ENCODE data around the gene HEATR5B. TPM values are rescaled to one million over a fixed set of nuclear protein-coding genes. Genes with fewer than 3 reads are reported as not detected.

Gene HEATR5B
- total and polyA plus RNA-seq, 9 of the 15 experiments (the other 6 are each of a cell fraction or from before 2014, with no cell fraction given) = 4.2 to 21.7 (median 12.2) TPM

DNA sequence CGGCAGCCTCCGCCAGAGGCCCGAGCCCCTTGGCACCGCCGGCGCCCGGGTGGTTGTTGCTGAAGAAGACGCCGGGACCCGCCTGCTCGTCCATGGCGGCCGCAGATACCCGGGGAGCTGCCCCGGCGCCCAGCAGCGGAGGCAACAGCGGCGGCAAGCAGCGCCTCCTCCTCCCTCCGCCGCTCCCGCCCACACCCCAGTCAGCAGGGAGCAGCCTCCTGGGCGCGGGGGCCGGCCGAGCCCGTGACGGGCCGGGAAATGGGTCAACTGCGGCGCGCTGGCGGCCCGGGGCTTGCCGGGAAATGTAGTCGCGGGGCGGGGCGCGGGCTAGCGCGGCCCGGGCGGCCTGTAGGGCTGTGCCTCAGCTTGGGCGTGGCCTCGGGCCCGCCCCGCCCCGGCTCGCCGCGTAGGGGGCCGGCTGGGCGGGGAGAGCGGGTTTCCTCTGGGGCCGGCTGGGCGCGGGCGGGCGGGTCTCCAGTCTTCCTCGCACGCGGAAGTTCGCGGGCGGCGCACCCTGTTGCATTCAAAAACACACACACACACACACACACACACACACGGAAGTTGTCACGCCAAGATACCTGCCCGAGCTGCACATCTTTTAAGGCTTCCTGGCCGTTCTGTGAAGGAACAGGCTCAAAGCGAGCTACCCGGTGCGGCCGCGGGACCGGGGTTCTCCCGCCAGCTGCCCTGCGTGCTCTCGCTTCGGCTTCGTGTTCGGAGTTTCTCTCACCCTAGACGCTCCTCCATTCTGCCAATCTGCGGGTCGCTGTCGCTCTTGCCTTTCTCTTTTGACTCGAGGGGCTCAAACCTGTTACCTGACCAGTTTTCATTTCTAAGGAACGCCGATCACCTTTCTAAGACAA, 117.6 kb downstream of the HEATR5B start, which contains the start of gene STRN (continued):
- TF ChIP-seq NONO (IDR thresholded peaks at IDR 0.05; ENCODE audit: low read depth in 2 of 2, low read length in 1 of 2) = peak; percentile 19 to 57; a peak in 1 of 4 replicates
- no peak for TF ChIP-seq KLF1 (tag; IDR thresholded peaks at IDR 0.05)
- TF ChIP-seq, protein P1, sequence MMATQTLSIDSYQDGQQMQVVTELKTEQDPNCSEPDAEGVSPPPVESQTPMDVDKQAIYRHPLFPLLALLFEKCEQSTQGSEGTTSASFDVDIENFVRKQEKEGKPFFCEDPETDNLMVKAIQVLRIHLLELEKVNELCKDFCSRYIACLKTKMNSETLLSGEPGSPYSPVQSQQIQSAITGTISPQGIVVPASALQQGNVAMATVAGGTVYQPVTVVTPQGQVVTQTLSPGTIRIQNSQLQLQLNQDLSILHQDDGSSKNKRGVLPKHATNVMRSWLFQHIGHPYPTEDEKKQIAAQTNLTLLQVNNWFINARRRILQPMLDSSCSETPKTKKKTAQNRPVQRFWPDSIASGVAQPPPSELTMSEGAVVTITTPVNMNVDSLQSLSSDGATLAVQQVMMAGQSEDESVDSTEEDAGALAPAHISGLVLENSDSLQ (IDR thresholded peaks at IDR 0.05) = no peak
- no peak for TF ChIP-seq ZNF589 (CRISPR knock-in tag; IDR thresholded peaks at IDR 0.05; ENCODE audit: low read depth)
- TF ChIP-seq ARNT (IDR thresholded peaks at IDR 0.05) = peak in 1 of 2 experiments; percentile 34; a peak in 1 of 4 replicates
- TF ChIP-seq ZNF696 (CRISPR knock-in tag; conservative IDR thresholded peaks at IDR 0.05) = no peak
- 0 out of 2 replicates have a peak, but pooled peaks have one; percentile 18 for TF ChIP-seq CBFB (CRISPR knock-in tag; IDR thresholded peaks at IDR 0.05)
- TF ChIP-seq, protein P2, sequence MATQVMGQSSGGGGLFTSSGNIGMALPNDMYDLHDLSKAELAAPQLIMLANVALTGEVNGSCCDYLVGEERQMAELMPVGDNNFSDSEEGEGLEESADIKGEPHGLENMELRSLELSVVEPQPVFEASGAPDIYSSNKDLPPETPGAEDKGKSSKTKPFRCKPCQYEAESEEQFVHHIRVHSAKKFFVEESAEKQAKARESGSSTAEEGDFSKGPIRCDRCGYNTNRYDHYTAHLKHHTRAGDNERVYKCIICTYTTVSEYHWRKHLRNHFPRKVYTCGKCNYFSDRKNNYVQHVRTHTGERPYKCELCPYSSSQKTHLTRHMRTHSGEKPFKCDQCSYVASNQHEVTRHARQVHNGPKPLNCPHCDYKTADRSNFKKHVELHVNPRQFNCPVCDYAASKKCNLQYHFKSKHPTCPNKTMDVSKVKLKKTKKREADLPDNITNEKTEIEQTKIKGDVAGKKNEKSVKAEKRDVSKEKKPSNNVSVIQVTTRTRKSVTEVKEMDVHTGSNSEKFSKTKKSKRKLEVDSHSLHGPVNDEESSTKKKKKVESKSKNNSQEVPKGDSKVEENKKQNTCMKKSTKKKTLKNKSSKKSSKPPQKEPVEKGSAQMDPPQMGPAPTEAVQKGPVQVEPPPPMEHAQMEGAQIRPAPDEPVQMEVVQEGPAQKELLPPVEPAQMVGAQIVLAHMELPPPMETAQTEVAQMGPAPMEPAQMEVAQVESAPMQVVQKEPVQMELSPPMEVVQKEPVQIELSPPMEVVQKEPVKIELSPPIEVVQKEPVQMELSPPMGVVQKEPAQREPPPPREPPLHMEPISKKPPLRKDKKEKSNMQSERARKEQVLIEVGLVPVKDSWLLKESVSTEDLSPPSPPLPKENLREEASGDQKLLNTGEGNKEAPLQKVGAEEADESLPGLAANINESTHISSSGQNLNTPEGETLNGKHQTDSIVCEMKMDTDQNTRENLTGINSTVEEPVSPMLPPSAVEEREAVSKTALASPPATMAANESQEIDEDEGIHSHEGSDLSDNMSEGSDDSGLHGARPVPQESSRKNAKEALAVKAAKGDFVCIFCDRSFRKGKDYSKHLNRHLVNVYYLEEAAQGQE (IDR thresholded peaks at IDR 0.05; ENCODE audit: borderline replicate concordance) = peak; percentile 67
- TF ChIP-seq, protein P2 (CRISPR knock-in tag; IDR thresholded peaks at IDR 0.05; ENCODE audit: low read depth) = no peak
- peak in 1 of 2 experiments; percentile 51; a peak in 1 of 4 replicates for TF ChIP-seq TRIM24 (IDR thresholded peaks at IDR 0.05)
- TF ChIP-seq JUNB (CRISPR knock-in tag; conservative IDR thresholded peaks at IDR 0.05) = no peak
- TF ChIP-seq HDAC1 (IDR thresholded peaks at IDR 0.05) = peak in 1 of 2 experiments; percentile 83; a peak in 2 of 4 replicates
- TF ChIP-seq ZKSCAN1 (IDR thresholded peaks at IDR 0.05; ENCODE audit: low read depth, low read length) = no peak
- TF ChIP-seq SRSF9 (IDR thresholded peaks at IDR 0.05; ENCODE audit: borderline replicate concordance, low read depth, low read length) = no peak
- TF ChIP-seq, protein P3, sequence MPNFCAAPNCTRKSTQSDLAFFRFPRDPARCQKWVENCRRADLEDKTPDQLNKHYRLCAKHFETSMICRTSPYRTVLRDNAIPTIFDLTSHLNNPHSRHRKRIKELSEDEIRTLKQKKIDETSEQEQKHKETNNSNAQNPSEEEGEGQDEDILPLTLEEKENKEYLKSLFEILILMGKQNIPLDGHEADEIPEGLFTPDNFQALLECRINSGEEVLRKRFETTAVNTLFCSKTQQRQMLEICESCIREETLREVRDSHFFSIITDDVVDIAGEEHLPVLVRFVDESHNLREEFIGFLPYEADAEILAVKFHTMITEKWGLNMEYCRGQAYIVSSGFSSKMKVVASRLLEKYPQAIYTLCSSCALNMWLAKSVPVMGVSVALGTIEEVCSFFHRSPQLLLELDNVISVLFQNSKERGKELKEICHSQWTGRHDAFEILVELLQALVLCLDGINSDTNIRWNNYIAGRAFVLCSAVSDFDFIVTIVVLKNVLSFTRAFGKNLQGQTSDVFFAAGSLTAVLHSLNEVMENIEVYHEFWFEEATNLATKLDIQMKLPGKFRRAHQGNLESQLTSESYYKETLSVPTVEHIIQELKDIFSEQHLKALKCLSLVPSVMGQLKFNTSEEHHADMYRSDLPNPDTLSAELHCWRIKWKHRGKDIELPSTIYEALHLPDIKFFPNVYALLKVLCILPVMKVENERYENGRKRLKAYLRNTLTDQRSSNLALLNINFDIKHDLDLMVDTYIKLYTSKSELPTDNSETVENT (CRISPR knock-in tag; IDR thresholded peaks at IDR 0.05) = peak; percentile 54; the same call in 1 of the 2 replicates
